Activated CD8-positive, alpha-beta memory T cell treated with anti-CD3 and anti-CD28 coated beads, Interleukin-2, amount 50 U/mL, for 4 hours (primary cell): ENCODE data around the gene CRB2.

Experiments
- DNase-seq: peaks from one replicate; pipeline ENCODE4 v3.0.0-alpha.2; 2020

The CRB2 gene

DNA sequence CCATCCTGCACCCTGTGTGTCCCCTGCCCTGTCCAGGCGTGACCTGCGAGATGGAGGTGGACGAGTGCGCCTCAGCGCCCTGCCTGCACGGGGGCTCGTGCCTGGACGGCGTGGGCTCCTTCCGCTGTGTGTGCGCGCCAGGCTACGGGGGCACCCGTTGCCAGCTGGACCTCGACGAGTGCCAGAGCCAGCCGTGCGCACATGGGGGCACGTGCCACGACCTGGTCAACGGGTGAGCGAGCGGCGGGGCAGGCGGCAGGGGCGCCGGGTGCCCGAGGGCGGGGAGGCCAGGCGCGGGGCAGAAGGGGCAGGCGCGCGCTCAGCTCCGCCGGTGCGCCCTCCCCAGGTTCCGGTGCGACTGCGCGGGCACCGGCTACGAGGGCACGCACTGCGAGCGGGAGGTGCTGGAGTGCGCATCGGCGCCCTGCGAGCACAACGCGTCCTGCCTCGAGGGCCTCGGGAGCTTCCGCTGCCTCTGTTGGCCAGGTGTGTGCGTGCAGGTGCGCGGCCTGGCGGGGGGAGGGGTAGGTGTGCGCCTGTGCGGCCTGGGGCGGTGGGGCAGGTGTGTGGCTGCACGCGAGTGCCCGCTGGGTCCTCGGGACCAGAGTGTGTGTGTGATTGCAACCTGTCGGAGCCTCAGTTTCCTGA lies 10.0 kb downstream of the CRB2 start:
- no peak for DNase-seq

DNA sequence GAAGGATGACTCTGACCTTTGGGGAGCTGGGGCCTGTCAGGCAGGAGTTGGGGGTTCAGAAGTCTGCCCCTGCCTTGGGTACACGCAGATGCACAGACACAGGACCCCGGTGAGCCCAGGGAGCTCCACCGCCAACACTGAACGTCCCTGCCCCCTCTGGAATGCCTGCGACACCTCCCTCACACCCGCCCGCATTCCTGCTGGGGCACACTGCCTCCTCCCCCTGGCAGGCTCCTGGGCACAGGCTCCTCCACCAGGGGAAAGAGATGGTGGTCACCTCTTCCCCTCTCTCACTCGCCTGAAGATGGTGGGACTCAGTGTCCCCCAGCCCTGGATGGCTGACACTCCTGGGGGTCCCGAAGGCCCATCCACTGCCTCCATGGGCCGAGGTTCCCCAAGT lies 12.0 kb downstream of the CRB2 start:
- no peak for DNase-seq

DNA sequence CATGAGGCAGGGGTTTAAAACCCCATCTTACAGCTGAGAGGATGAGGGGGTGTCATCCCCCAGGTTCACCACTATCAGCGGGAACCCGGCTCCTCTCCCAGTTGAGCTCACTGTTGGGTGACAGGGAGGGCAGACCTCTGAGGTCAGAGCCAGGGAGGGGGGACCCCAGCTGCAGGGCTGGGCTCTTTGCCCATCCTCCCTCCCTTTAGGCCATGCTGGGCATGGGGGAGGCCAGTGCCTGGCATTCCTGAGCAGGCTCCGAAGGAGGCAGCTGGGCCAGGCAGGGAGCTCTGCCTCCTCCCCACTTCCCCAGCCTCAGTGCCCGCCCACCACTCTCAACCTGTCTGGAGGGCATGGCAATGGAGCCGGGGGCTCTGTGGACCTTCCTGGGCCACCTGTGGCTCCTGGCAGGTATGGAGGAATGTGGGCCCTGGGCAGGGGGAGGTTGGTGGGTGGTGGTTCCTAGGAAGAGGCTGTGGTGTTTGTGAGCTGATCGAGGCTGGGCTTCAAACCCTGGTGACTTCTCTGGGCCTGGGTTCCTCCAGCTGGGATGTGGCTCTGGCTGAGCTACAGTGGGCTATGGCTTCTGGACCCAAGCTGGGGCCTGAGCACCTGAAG lies 12.6 kb downstream of the CRB2 start:
- DNase-seq, result no peak

DNA sequence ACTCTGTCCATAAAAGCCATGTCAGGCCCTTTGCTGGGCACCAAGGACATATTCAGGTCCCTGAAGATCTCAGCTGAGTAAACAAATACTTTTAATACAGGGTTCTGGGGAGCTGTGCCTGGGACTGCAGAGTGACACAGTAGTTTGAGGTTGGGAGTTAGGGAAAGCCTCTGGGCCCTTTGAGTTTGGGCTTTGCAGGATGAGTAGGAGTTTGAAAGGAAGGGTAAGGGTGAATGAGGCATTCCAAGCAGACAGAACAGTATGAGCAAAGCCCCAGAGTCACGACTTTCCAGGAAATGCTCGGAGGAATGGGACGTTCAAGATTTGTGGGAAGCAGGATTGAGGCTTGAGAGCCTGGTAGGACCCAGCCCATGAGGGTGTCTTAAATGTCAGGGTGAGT lies 13.3 kb downstream of the CRB2 start:
- no peak for DNase-seq

DNA sequence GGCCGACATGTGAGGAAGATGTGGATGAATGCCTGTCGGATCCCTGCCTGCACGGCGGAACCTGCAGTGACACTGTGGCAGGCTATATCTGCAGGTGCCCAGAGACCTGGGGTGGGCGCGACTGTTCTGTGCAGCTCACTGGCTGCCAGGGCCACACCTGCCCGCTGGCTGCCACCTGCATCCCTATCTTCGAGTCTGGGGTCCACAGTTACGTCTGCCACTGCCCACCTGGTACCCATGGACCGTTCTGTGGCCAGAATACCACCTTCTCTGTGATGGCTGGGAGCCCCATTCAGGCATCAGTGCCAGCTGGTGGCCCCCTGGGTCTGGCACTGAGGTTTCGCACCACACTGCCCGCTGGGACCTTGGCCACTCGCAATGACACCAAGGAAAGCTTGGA lies 14.1 kb downstream of the CRB2 start:
- no peak for DNase-seq

DNA sequence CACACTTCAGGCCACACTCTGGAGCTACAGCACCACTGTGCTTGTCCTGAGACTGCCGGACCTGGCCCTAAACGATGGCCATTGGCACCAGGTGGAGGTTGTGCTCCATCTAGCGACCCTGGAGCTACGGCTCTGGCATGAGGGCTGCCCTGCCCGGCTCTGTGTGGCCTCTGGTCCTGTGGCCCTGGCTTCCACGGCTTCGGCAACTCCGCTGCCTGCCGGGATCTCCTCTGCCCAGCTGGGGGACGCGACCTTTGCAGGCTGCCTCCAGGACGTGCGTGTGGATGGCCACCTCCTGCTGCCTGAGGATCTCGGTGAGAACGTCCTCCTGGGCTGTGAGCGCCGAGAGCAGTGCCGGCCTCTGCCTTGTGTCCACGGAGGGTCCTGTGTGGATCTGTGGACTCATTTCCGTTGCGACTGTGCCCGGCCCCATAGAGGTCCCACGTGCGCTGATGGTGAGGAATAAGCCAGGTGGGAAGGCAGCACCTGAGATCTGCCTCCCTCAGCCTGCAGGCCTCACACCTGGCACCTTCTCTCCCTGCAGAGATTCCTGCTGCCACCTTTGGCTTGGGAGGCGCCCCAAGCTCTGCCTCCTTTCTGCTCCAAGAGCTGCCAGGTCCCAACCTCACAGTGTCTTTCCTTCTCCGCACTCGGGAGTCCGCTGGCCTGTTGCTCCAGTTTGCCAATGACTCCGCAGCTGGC lies 14.7 kb downstream of the CRB2 start:
- DNase-seq, result no peak

DNA sequence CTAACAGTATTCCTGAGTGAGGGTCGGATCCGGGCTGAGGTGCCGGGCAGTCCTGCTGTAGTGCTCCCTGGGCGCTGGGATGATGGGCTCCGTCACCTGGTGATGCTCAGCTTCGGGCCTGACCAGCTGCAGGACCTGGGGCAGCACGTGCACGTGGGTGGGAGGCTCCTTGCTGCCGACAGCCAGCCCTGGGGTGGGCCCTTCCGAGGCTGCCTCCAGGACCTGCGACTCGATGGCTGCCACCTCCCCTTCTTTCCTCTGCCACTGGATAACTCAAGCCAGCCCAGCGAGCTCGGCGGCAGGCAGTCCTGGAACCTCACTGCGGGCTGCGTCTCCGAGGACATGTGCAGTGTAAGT lies 15.2 kb downstream of the CRB2 start:
- no peak for DNase-seq

DNA sequence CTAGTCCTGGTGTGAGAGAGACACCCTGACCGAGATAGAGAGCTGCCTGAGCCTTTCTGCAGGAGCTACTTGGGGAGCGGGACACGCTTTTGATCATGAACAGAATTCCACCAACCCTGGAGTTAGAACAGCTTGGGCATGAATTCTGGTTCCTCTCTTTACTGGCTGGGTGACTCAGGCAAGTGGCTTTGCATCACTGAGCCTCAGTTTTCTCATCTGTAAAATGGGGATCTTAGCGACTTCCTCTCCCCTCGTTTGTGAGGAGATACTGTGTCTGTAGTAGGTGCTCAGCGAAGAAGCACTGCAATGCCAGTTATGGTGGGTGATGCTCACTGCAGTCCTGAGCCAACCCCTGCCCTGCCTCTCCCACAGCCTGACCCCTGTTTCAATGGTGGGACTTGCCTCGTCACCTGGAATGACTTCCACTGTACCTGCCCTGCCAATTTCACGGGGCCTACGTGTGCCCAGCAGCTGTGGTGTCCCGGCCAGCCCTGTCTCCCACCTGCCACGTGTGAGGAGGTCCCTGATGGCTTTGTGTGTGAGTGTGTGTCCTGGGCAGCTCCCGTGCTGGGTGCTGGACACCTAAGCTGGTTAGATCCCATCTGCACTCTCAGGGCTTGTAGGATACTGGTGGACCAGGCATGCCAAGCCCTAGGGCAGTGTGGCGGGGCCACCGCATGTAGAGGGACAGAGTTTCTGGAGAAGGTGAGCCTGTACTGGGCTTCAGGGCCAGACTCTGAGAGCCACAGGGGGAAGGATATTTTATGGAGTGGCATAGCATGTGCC lies 16.0 kb downstream of the CRB2 start:
- no peak for DNase-seq

DNA sequence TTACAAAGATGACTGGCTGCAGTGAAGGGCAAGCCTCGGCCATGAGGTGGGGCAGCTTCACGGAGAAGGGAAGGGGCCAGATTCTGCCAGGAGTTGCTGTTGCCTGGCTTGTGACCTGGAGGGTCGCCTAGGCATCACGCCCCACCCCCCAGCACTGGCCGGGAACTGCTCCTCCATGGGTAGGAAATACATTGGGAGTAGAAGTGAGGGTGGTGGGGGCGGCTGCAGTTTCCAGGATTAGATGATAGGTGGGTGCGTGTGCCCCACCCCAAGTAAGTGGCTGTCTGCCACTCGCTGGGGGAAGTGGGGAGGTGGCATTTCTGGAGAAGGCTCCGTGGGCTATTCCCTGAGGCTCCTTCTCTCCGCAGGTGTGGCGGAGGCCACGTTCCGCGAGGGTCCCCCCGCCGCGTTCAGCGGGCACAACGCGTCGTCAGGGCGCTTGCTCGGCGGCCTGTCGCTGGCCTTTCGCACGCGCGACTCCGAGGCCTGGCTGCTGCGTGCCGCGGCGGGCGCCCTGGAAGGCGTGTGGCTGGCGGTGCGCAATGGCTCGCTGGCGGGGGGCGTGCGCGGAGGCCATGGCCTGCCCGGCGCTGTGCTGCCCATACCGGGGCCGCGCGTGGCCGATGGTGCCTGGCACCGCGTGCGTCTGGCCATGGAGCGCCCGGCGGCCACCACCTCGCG lies 16.9 kb downstream of the CRB2 start:
- no peak for DNase-seq

DNA sequence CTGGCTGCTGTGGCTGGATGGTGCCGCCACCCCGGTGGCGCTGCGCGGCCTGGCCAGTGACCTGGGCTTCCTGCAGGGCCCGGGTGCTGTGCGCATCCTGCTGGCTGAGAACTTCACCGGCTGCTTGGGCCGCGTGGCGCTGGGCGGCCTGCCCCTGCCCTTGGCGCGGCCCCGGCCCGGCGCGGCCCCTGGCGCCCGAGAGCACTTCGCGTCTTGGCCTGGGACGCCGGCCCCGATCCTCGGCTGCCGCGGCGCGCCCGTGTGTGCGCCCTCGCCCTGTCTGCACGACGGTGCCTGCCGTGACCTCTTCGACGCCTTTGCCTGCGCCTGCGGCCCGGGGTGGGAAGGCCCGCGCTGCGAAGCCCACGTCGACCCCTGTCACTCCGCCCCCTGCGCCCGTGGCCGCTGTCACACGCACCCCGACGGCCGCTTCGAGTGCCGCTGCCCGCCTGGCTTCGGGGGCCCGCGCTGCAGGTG lies 17.5 kb downstream of the CRB2 start:
- no peak for DNase-seq

DNA sequence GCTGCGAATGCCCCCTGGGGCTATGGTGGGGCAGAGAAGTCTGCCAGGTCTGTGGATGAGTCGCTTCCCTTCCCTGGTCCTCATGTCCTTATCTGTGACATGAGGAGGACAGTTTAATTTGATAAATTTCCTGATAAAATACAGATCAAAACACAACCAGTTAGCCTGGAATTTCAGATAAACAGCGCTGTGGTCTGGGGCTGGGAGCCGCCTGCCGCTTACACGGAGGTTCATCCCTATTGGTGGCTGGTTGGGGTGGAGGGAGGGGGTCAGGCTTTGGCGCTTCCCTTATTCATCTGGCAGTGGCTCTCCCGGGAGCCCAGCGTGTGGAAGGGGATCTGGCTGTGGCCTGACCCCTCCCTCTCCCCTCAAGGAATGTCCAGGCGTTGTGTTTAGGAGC lies 17.9 kb downstream of the CRB2 start:
- DNase-seq, result no peak

DNA sequence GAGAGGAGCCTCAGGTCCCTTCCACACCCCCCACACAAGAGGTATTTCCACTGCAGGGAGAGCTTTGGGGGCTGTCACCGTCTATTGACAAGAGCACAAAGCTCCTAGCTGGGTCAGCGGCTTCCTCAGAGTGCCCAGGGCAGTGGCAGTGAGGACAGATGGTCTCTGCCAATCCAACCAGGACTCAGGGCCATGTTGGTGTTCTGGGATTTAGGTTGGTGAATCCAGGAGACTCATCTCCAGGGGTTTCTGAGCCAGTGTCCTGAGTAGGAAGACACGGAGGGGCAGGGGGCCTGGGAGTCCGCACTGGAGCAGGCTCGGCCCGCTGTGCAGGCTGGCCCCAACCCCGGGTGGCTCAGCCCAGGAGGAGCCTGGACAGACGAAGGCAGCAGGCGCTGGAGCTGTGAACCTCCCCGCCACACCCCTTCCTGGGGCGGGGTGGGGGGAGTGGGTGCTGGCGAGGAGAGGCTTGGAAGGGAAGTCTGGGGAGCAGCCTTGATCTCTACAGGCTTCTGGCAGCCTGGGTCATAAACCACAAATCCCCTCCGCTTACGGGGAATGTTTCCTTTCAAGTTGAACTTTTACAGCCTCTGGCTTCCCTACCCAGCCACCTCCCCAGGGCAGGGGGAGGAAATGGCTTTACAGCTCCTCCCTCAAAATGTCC lies 19.6 kb downstream of the CRB2 start:
- DNase-seq, result no peak

DNA sequence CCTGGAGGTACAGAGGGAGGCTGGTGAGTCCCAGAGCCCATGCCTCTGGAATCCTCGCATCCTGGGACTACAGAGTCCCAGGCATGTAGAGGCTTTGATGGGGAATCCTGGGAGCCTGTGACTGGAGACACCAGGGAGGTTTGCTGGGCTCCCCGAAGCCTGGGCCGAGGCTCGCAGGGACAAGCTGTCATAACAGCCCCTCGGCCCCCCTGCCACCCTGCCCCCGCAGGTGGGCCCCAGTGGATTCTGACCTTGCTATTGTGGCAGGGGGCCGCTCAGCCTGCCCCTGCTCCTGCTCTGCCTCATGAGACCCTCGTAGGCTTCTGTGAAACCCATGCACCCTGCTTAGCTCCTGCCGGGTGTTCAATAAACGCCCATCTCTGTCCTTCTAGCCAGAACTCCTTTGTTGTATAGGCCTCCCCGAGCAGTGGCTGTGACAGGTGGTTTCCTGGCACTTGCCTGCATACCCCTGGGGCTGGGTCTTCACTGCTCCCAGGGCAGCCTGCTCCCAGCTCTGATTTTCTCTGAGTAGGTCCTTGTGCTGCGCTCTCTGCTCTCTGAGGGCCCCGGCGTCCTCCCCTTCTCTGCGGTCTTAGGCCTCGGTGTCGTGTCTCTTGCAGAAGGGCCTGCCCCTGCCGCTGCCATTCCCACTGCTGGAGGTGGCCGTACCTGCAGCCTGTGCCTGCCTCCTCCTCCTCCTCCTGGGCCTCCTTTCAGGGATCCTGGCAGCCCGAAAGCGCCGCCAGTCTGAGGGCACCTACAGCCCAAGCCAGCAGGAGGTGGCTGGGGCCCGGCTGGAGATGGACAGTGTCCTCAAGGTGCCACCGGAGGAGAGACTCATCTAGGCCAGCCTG lies 20.4 kb downstream of the CRB2 start:
- DNase-seq, result no peak

DNA sequence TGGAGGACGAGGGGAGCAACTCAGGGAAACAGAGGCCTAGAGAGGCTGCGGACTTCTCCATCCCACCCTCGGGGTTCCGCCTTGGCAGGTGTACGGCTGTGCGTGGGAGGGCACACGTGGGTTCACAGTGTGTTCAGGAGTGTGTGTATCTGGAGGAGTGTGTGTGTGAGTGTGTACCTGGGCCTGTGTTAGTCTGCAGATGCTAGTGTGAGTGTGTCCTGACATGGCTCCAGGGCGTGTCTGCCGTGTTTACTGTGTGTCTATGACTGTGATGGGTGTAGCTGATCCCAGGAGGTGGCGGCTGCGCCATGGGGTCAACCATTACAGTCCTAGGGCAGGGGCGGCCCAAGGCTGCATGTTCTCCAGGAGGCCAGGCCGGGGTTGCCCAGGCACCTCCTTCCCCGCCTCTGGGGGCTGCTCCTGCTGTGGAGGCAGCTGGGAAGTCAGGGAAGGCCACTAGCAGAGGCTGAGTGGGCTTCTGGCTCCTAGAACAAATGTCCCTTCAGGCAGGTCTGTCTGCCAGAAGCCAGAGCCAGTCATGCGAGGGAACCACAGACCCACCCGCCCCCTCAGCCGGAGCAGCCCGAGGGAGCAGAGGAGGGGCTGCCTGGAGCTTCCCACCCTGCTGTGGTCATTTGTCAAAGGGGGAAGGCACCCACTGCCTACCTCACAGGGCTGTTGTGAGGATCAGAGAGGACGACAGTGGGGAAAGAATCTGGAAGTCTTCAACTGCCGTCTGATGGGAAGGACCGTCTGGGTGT lies 21.4 kb downstream of the CRB2 start:
- no peak for DNase-seq

DNA sequence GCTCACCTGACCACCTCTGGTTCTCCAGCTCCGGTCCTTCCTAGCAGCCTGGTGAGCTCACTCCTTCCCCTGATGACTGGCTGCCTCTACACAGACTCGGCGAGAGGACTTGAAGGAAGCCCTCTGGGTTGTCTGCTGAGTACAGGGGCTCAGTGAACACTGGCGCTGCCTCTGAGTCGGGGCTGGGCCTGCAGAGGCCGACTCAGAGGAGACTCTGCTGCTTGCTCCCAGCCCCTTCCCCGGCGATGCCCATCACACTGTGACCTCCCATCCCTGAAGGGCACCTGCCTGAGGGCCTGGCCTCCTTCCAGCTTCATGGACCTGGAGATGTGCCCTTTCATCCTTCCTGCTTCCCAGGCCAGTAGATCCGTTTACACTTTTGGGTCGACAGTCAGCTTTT lies 22.0 kb downstream of the CRB2 start:
- no peak for DNase-seq

DNA sequence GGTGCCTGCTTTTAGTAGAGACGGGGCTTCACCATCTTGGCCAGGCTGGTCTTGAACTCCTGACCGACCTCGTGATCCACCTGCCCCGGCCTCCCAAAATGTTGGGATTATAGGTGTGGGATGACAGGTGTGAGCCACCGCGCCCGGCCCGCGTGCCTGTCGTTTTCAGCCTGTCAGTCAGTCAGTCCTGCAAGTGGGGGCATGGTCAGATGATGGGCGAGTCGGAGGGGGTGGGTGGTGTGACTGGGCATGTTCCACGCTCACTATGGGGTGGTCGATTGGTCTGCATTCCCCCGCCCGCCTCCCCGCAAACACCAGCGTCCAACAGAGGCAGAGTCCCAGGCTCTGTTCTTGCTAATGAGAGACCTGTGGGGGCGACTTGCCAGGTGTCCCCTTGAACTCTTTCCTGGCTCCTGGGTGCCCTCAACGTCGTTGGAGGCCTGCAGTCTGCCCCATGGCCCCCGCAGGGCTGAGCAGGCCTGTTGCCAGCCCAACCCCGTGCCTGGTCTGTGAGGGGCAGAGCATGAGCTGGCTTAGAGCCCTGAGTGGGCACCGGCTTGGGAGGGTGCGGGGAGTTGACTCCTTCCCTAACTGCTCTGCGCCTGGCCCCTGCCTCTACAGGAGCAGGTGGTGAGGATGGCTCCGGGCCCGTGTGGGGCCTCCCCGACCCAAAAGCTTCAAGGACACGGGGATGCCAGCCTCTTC lies 23.1 kb downstream of the CRB2 start:
- no peak for DNase-seq

DNA sequence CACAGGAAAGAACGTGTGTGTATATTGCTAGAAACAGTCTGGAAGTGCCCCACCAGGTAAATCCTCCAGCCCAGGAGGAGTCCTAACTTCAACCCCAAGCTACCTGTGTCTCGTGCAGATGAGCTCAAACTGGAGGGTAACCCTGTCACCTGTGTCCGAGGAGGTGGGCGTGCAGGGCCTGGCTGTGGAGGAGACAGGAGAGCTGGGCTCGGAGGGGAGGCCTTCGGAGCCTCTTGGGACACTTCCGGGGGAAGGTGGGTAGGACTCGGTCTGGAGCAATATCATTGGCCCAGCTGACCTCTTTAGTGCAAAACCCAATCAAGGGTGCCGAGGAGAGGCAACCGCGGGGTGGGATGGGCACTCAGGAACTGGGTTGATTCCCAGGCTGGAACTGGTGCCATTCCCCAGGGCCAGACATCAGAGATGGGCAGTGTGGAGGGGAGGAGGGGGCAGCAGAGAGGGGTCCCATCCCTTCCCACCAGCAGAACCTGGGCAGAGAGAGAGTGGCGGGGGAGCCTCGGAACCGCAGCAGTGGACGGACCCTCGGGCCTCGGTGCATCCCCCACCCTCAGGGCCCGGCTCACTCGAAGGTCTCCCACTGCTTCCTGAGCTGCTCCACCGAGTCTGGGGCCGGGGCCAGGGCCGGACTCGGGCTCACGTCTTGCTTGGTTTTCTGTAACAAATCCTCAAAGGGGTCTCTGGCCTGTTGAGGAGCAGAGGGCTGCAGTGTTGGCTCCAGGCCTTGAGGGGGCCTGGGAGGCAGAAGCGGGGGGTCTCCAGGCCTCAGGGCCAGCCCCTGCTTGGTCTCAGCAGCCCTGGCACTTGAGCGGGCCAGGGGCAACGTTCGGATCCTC lies 25.1 kb downstream of the CRB2 start:
- no peak for DNase-seq

DNA sequence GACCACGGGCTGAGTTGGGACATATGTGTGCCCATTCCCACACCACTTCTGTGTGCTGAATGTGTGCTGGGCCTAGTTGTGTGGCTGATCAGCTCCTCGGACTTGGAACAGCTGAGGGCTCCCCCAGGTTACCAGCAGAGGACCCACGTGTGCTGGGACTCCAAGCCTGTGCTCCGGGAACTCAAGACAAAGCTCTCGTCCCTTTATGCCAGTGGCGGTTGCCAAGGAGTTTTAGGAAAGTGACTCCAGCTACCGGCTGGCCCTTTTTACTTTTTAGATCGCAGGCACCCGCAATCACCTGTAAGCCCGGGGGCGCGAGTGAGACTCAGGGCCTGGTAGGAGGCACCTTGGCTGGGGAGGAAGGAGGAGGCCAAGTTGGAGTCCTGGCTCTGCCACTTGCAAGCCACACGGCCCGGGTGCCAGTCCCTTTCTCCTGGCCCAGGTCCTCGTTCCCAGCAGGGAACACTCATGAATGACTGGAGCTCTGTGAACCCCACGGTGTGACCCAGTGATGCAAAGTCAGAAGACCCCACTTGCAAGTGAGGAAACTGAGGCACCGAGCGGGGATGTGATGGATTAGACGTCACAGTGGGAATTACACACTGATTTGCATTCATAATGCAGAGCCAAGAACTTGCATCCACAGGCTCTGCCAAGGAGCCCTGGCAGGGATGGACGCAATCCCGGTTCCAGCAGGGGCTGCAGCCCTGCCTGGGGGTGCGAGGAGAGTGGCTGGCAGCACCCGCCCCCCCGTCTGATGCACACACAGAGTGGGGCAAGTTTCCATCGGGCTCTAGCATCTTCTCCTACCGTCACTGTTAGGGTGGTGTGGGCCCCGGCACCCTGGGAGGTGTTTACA lies 26.9 kb downstream of the CRB2 start:
- no peak for DNase-seq
